K562 (cell line): ENCODE measurements around the gene AVPI1. TPM values are rescaled to one million over a fixed set of nuclear protein-coding genes. Genes with fewer than 3 reads are reported as not detected.

Experiments
- ELF4 ChIP-seq: fragments of 450-650 bp; formaldehyde crosslinking; IDR thresholded peaks from 2 replicates; pipeline ENCODE4 v1.4.0; 2022; ENCODE audit warnings: missing genetic modification characterization
- KAT7 ChIP-seq: sonication (generic); formaldehyde crosslinking; IDR thresholded peaks from 2 replicates; pipeline ENCODE4 v1.8.0; 2022; ENCODE audit warnings: missing genetic modification reagents, mild to moderate bottlenecking, borderline replicate concordance
- RAD21 ChIP-seq, 2 experiments: fragments of 250-450 bp in 1 of 2; fragments of 450-650 bp in 1 of 2; sonication (Bioruptor Pico) in 1 of 2; formaldehyde crosslinking in 1 of 2; IDR thresholded peaks in 1 of 2; conservative IDR thresholded peaks in 1 of 2; 2 replicates each; pipeline versions ENCODE4 v1.4.0 to v1.8.0; 2020 to 2022; ENCODE audit warnings: mild to moderate bottlenecking in 2 of 2, moderate library complexity in 1 of 2
- SREBF2 ChIP-seq: sonication (generic); formaldehyde crosslinking; IDR thresholded peaks from 2 replicates; pipeline ENCODE4 v1.4.0; 2020; ENCODE audit warnings: mild to moderate bottlenecking, missing genetic modification reagents
- YY1 ChIP-seq, 3 experiments: IDR thresholded peaks; 2 replicates each; pipeline ENCODE4 v1.6.1; 2011; ENCODE audit warnings: low read length in 2 of 3, mild to moderate bottlenecking in 2 of 3, moderate library complexity in 2 of 3, borderline replicate concordance in 1 of 3, control low read depth in 1 of 3, low read depth in 1 of 3; ENCODE audit not compliant: insufficient read depth in 3 of 3, insufficient replicate concordance in 2 of 3, control insufficient read depth in 1 of 3, insufficient read length in 1 of 3; ENCODE audit errors: extremely low read depth in 1 of 3
- ZNF124 ChIP-seq: sonication (generic); formaldehyde crosslinking; IDR thresholded peaks from 2 replicates; pipeline ENCODE4 v1.8.1; 2022; ENCODE audit warnings: missing genetic modification reagents
- ZNF133 ChIP-seq: fragments of 250-450 bp; sonication (Bioruptor Pico); IDR thresholded peaks from 2 replicates; pipeline ENCODE4 v1.4.0; 2020; ENCODE audit warnings: mild to moderate bottlenecking
- ZNF232 ChIP-seq: sonication (generic); formaldehyde crosslinking; IDR thresholded peaks from 2 replicates; pipeline ENCODE4 v1.8.0; 2022; ENCODE audit warnings: mild to moderate bottlenecking, missing genetic modification reagents
- polyA plus RNA-seq, 8 experiments: library from polyadenylated mRNA; depleted of rRNA in 4 of 8; stranded (reverse) in 5 of 8; unstranded in 3 of 8; fragments of >200 nt; fragmentation: Nextera tagmentation in 2 of 8; fragmentation: Illumina TruSeq in 1 of 8; extraction: Ambion mirVana in 2 of 8; extraction: Trizol in 1 of 8; gene quantifications; 2 replicates each; pipeline versions ENCODE4 v1.2.1 to v1.2.3, GENCODE V29; 2011 to 2014; ENCODE audit warnings: inconsistent platforms in 1 of 8, missing spikeins in 1 of 8
- total RNA-seq, 7 experiments: library from RNA; depleted of rRNA in 6 of 7; stranded (reverse); fragments of >200 nt in 6 of 7; fragmentation: Illumina TruSeq in 2 of 7; extraction: Trizol in 2 of 7; gene quantifications; 2 replicates each; pipeline versions ENCODE4 v1.2.1 to v1.2.3, GENCODE V29; 2011 to 2021; ENCODE audit warnings: low replicate concordance in 1 of 7
- TF ChIP-seq, protein P1 (sequence below): IDR thresholded peaks from 3 replicates; pipeline ENCODE4 v1.6.1; 2011; ENCODE audit warnings: borderline replicate concordance, mild to moderate bottlenecking, moderate library complexity; ENCODE audit not compliant: insufficient read length; ENCODE audit errors: extremely low read depth
- TF ChIP-seq, protein P2 (sequence below): conservative IDR thresholded peaks from 2 replicates; pipeline ENCODE4 v1.6.1; 2011; ENCODE audit warnings: low read depth, mild to moderate bottlenecking, low read length; ENCODE audit not compliant: control insufficient read depth
- TF ChIP-seq, protein P3 (sequence below): fragments of 250-450 bp; sonication (Bioruptor Pico); IDR thresholded peaks from 2 replicates; pipeline ENCODE4 v1.8.0; 2021; ENCODE audit warnings: borderline replicate concordance, mild to moderate bottlenecking, moderate library complexity; ENCODE audit not compliant: poor library complexity, severe bottlenecking

Gene AVPI1
- total and polyA plus RNA-seq, 9 of the 15 experiments (the other 6 are each of a cell fraction or from before 2014, with no cell fraction given), result 0.90 to 10.4 (median 7.4) TPM

DNA sequence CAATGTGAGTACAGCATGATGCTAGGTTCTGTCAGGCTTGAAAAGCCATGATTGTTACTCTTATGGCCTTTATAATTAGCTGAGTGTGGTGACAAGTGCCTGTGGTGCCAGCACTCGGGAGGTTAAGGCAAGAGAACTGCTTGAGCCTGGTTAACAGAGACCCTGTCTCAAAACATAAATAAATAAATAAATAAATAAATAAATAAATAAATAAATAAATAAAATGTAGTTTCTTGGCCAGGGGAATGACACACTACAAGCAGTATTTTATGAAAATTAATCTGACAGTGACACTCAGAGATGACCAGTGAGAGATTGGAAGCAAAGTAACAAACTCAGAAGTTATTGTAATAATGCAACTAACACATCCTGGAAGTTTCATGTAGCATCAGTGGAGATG, 51.5 kb downstream of the AVPI1 start (continued):
- TF ChIP-seq, protein P1, sequence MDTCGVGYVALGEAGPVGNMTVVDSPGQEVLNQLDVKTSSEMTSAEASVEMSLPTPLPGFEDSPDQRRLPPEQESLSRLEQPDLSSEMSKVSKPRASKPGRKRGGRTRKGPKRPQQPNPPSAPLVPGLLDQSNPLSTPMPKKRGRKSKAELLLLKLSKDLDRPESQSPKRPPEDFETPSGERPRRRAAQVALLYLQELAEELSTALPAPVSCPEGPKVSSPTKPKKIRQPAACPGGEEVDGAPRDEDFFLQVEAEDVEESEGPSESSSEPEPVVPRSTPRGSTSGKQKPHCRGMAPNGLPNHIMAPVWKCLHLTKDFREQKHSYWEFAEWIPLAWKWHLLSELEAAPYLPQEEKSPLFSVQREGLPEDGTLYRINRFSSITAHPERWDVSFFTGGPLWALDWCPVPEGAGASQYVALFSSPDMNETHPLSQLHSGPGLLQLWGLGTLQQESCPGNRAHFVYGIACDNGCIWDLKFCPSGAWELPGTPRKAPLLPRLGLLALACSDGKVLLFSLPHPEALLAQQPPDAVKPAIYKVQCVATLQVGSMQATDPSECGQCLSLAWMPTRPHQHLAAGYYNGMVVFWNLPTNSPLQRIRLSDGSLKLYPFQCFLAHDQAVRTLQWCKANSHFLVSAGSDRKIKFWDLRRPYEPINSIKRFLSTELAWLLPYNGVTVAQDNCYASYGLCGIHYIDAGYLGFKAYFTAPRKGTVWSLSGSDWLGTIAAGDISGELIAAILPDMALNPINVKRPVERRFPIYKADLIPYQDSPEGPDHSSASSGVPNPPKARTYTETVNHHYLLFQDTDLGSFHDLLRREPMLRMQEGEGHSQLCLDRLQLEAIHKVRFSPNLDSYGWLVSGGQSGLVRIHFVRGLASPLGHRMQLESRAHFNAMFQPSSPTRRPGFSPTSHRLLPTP, result no peak
- TF ChIP-seq ZNF133 (CRISPR knock-in tag) (no peak), ZNF124 (no peak), RAD21 (CRISPR knock-in tag; conservative IDR thresholded peaks at IDR 0.05 in 1 of 2, IDR thresholded peaks at IDR 0.05 in 1 of 2) (no peak), SREBF2 (CRISPR knock-in tag) (no peak), ZNF232 (CRISPR knock-in tag) (no peak), ELF4 (CRISPR knock-in tag) (no peak), YY1 (IDR thresholded peaks at IDR 0.05; ENCODE audit: borderline replicate concordance in 1 of 3, control insufficient read depth in 1 of 3, extremely low read depth in 1 of 3, insufficient read depth in 3 of 3, insufficient read length in 1 of 3, insufficient replicate concordance in 2 of 3, low read depth in 1 of 3, low read length in 2 of 3) (no peak), KAT7 (CRISPR knock-in tag) (no peak)
- TF ChIP-seq, protein P2, sequence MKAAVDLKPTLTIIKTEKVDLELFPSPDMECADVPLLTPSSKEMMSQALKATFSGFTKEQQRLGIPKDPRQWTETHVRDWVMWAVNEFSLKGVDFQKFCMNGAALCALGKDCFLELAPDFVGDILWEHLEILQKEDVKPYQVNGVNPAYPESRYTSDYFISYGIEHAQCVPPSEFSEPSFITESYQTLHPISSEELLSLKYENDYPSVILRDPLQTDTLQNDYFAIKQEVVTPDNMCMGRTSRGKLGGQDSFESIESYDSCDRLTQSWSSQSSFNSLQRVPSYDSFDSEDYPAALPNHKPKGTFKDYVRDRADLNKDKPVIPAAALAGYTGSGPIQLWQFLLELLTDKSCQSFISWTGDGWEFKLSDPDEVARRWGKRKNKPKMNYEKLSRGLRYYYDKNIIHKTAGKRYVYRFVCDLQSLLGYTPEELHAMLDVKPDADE, result no peak
- TF ChIP-seq, protein P3, sequence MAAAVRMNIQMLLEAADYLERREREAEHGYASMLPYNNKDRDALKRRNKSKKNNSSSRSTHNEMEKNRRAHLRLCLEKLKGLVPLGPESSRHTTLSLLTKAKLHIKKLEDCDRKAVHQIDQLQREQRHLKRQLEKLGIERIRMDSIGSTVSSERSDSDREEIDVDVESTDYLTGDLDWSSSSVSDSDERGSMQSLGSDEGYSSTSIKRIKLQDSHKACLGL (CRISPR knock-in tag), result no peak
